Measurements from ENCODE around the gene RPS4Y1. TPM values are rescaled to one million over a fixed set of nuclear protein-coding genes. Genes with fewer than 3 reads are reported as not detected.
"Not testable (repeated sequence)": the region's sequence is repeated elsewhere in the genome, so short reads cannot be mapped to it uniquely, and the experiment has no call there.

The RPS4Y1 gene
- total RNA-seq, 4 donors from 2014 or later, result 0.46 to 288 (median 135) TPM

GRCh38 chrY:2867469-2867868 is 26.1 kb downstream of the RPS4Y1 start:
- H3K27me3 ChIP-seq, result no peaks in the 10 kb centered on the region
- no peak overlapping the region for H3K27ac ChIP-seq (replicated peaks in 1 of 4)
- TF ChIP-seq EP300 (IDR thresholded peaks at IDR 0.05), result no peak
- TF ChIP-seq POLR2AphosphoS5 (IDR thresholded peaks at IDR 0.05), result no peak
- no peak for TF ChIP-seq POLR2A (IDR thresholded peaks at IDR 0.05; ENCODE audit: low read depth)
- TF ChIP-seq CTCF (IDR thresholded peaks at IDR 0.05), result no peak
- no CpG with 5 or more reads among the region's 8 CpGs for WGBS
- intact Hi-C loops (cut with DNase I), result no loop called here
- peaks cover 0 to 54% (median 4%) of the 10 kb centered on the region in 4 donors for H3K36me3 ChIP-seq
- H3K9me3 ChIP-seq, result no peaks in the 10 kb centered on the region
- no peak overlapping the region for H3K4me3 ChIP-seq
- DNase-seq (ENCODE audit: extremely low spot score), result no peak
- no peaks in the 10 kb centered on the region for H3K4me1 ChIP-seq

- H3K27ac ChIP-seq (replicated peaks in 1 of 4), result no peak overlapping the region
- DNase-seq (ENCODE audit: extremely low spot score), result no peak
- H3K4me1 ChIP-seq, result no peaks in the 10 kb centered on the region
- no CpG with 5 or more reads among the region's 8 CpGs for WGBS
- intact Hi-C loops (cut with DNase I), result no loop called here
- H3K4me3 ChIP-seq, result no peak overlapping the region
- no peaks in the 10 kb centered on the region for H3K9me3 ChIP-seq
- TF ChIP-seq EP300 (IDR thresholded peaks at IDR 0.05) (no peak), CTCF (IDR thresholded peaks at IDR 0.05) (no peak), POLR2A (IDR thresholded peaks at IDR 0.05; ENCODE audit: low read depth) (no peak), POLR2AphosphoS5 (IDR thresholded peaks at IDR 0.05) (no peak)
- peaks cover 0 to 49% (median 4%) of the 10 kb centered on the region in 4 donors for H3K36me3 ChIP-seq
- no peaks in the 10 kb centered on the region for H3K27me3 ChIP-seq
Measured at GRCh38 chrY:2868035-2868607, 26.7 kb downstream of the RPS4Y1 start.

- DNase-seq (ENCODE audit: extremely low spot score); H3K4me1 ChIP-seq; H3K9me3 ChIP-seq; intact Hi-C loops (cut with DNase I); H3K27me3 ChIP-seq; H3K4me3 ChIP-seq; H3K27ac ChIP-seq (replicated peaks in 1 of 4): not testable (repeated sequence)
- H3K36me3 ChIP-seq, result peaks cover 0 to 12% (median 0%) of the 10 kb centered on the region in 4 donors
- no CpG with 5 or more reads among the region's 9 CpGs for WGBS
Measured at GRCh38 chrY:2872234-2872633, 30.8 kb downstream of the RPS4Y1 start.

DNA sequence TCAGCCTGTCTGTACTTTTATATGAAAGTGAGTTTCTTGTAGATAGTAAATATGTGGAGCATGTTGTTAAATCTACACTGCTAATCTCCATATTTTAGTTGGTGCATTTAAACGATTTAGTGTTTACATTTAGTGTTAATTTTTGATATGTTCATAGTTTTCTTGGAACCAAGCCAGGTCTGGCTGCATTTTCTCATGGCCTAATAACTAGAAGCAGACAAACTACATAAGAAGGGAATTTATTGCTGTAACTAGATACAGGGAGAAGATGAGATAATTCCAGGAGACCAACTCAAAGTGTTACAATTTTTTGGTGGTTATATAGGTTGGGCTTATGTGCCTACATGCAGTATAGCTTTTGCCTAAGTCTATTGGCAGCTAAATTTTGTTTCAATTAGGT is 32.8 kb downstream of the RPS4Y1 start:
- TF ChIP-seq POLR2AphosphoS5 (IDR thresholded peaks at IDR 0.05), result no peak
- TF ChIP-seq POLR2A (IDR thresholded peaks at IDR 0.05; ENCODE audit: low read depth), result no peak
- TF ChIP-seq EP300 (IDR thresholded peaks at IDR 0.05), result no peak
- TF ChIP-seq CTCF (IDR thresholded peaks at IDR 0.05), result no peak
- DNase-seq (ENCODE audit: extremely low spot score), result no peak
- Histone ChIP-seq H3K4me3 (no peak overlapping the region), H3K4me1 (no peaks in the 10 kb centered on the region), H3K9me3 (no peaks in the 10 kb centered on the region), H3K27me3 (no peaks in the 10 kb centered on the region), H3K36me3 (no peaks in the 10 kb centered on the region), H3K27ac (replicated peaks in 1 of 4) (no peak overlapping the region)
- intact Hi-C loops (cut with DNase I), result no loop called here
- WGBS, result no CpG with 5 or more reads among the region's 1 CpG

DNA sequence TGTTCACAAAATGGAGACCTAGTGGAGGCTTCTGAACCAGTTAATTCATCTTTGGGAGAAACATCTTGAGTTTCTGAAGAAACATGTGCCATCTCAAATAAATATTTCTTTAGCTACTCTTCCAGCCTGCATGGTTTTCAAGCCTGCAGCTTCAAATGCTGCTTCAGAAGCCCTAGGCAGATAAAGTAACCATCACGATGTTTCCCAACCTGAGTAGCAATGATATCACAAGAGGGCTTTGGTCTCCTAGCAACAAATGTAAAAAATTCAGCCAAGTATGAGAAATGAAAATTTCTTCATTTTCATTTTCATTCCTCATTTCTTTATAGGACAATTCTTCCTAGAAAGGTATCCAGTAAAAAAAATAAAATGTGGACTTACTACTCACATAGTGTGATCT is 42.2 kb downstream of the RPS4Y1 start:
- H3K4me1 ChIP-seq, result no peaks in the 10 kb centered on the region
- DNase-seq (ENCODE audit: extremely low spot score), result no peak
- intact Hi-C loops (cut with DNase I), result no loop called here
- no CpG with 5 or more reads among the region's 1 CpG for WGBS
- no peak overlapping the region for H3K27ac ChIP-seq (replicated peaks in 1 of 4)
- H3K9me3 ChIP-seq, result no peaks in the 10 kb centered on the region
- no peak for TF ChIP-seq CTCF (IDR thresholded peaks at IDR 0.05)
- no peak for TF ChIP-seq POLR2AphosphoS5 (IDR thresholded peaks at IDR 0.05)
- TF ChIP-seq POLR2A (IDR thresholded peaks at IDR 0.05; ENCODE audit: low read depth), result no peak
- no peak for TF ChIP-seq EP300 (IDR thresholded peaks at IDR 0.05)
- H3K27me3 ChIP-seq, result no peaks in the 10 kb centered on the region
- no peak overlapping the region for H3K4me3 ChIP-seq
- H3K36me3 ChIP-seq, result no peaks in the 10 kb centered on the region

Data from esophagus muscularis mucosa (tissue), 4 donors.